HEK293 (cell line): ENCODE data around the gene ALS2.

ENCODE experiments used
- CTCF ChIA-PET: fragments of 350-600 bp; formaldehyde crosslinking; extraction: SDS; loops from one replicate; lab custom pipeline; 2021; ENCODE audit warnings: antibody characterized with exemption; lab: Yijun Ruan, JAX
- POLR2A ChIA-PET: fragments of 300-600 bp; formaldehyde crosslinking; extraction: SDS; loops from one replicate; lab custom pipeline; 2020; ENCODE audit warnings: antibody characterized with exemption, inconsistent platforms; lab: Yijun Ruan, JAX
- H3K27ac ChIP-seq: fragments of 200-500 bp; sonication (Bioruptor generic); 2 replicates; pipeline ENCODE4 v1.5.1; 2014; ENCODE audit warnings: low read depth, low read length, control low read depth, inconsistent platforms; ENCODE audit errors: extremely low read depth
- H3K36me3 ChIP-seq, 2 experiments: fragments of 200-500 bp in 1 of 2; sonication (Bioruptor generic) in 1 of 2; 1 replicate in 1 of 2; 2 replicates in 1 of 2; pipeline ENCODE4 v1.5.1; 2014 to 2017; ENCODE audit warnings: inconsistent platforms in 2 of 2, low read length in 2 of 2; ENCODE audit not compliant: control insufficient read depth in 2 of 2, insufficient read depth in 1 of 2
- H3K4me1 ChIP-seq: fragments of 200-500 bp; sonication (Bioruptor generic); 2 replicates; pipeline ENCODE4 v1.5.1; 2014; ENCODE audit warnings: mild to moderate bottlenecking, low read length, inconsistent platforms; ENCODE audit not compliant: control insufficient read depth, insufficient read depth
- H3K4me3 ChIP-seq: 2 replicates; pipeline ENCODE4 v1.5.1; 2011; ENCODE audit warnings: low read depth, mild to moderate bottlenecking, control low read depth, low read length, moderate library complexity
- H3K9me3 ChIP-seq: fragments of 200-500 bp; sonication (Bioruptor generic); 2 replicates; pipeline ENCODE4 v1.5.1; 2014; ENCODE audit warnings: low read depth, low read length, inconsistent platforms; ENCODE audit not compliant: control insufficient read depth, insufficient read depth
- ATF2 ChIP-seq: fragments of 450-650 bp; formaldehyde crosslinking; IDR thresholded peaks from 2 replicates; pipeline ENCODE4 v1.5.1; 2016; ENCODE audit warnings: missing biosample characterization, missing genetic modification characterization, low read depth
- EGR2 ChIP-seq: fragments of 450-650 bp; formaldehyde crosslinking; IDR thresholded peaks from 2 replicates; pipeline ENCODE4 v1.5.1; 2016; ENCODE audit warnings: low read depth, missing biosample characterization, missing genetic modification characterization
- FEZF1 ChIP-seq: fragments of 450-650 bp; formaldehyde crosslinking; IDR thresholded peaks from 2 replicates; pipeline ENCODE4 v1.5.1; 2016; ENCODE audit warnings: missing biosample characterization, missing genetic modification characterization
- GFI1B ChIP-seq: fragments of 450-650 bp; formaldehyde crosslinking; IDR thresholded peaks from 2 replicates; pipeline ENCODE4 v1.5.1; 2016; ENCODE audit warnings: missing biosample characterization, missing genetic modification characterization
- KLF1 ChIP-seq: fragments of 450-650 bp; formaldehyde crosslinking; IDR thresholded peaks from 2 replicates; pipeline ENCODE4 v1.5.1; 2016; ENCODE audit warnings: missing biosample characterization, missing genetic modification characterization
- RBAK ChIP-seq: fragments of 450-650 bp; formaldehyde crosslinking; IDR thresholded peaks from 2 replicates; pipeline ENCODE4 v1.5.1; 2016; ENCODE audit warnings: missing biosample characterization, missing genetic modification characterization
- WT1 ChIP-seq: fragments of 450-650 bp; formaldehyde crosslinking; IDR thresholded peaks from 2 replicates; pipeline ENCODE4 v1.5.1; 2016; ENCODE audit warnings: missing biosample characterization, missing genetic modification characterization
- ZBTB1 ChIP-seq: fragments of 450-650 bp; formaldehyde crosslinking; IDR thresholded peaks from 2 replicates; pipeline ENCODE4 v1.5.1; 2016; ENCODE audit warnings: missing biosample characterization, missing genetic modification characterization
- ZBTB20 ChIP-seq: fragments of 450-650 bp; formaldehyde crosslinking; IDR thresholded peaks from 2 replicates; pipeline ENCODE4 v1.5.1; 2016; ENCODE audit warnings: missing biosample characterization, missing genetic modification characterization
- ZEB2 ChIP-seq: fragments of 450-650 bp; formaldehyde crosslinking; IDR thresholded peaks from 2 replicates; pipeline ENCODE4 v1.5.1; 2016; ENCODE audit warnings: missing biosample characterization, missing genetic modification characterization
- ZFHX2 ChIP-seq: fragments of 450-650 bp; formaldehyde crosslinking; conservative IDR thresholded peaks from 2 replicates; pipeline ENCODE4 v1.5.1; 2016; ENCODE audit warnings: missing biosample characterization, missing genetic modification characterization
- ZNF121 ChIP-seq: fragments of 450-650 bp; formaldehyde crosslinking; IDR thresholded peaks from 2 replicates; pipeline ENCODE4 v1.5.1; 2016; ENCODE audit warnings: missing biosample characterization, missing genetic modification characterization
- ZNF184 ChIP-seq: fragments of 450-650 bp; IDR thresholded peaks from 2 replicates; pipeline ENCODE4 v1.5.1; 2018; ENCODE audit warnings: missing biosample characterization, mild to moderate bottlenecking, missing genetic modification characterization
- ZNF292 ChIP-seq: fragments of 450-650 bp; formaldehyde crosslinking; IDR thresholded peaks from 2 replicates; pipeline ENCODE4 v1.5.1; 2016; ENCODE audit warnings: low read depth, missing biosample characterization, missing genetic modification characterization, borderline replicate concordance
- ZNF585B ChIP-seq: fragments of 450-650 bp; formaldehyde crosslinking; IDR thresholded peaks from 2 replicates; pipeline ENCODE4 v1.5.1; 2016; ENCODE audit warnings: missing biosample characterization, missing genetic modification characterization
- ZNF660 ChIP-seq: fragments of 450-650 bp; IDR thresholded peaks from 2 replicates; pipeline ENCODE4 v1.5.1; 2018; ENCODE audit warnings: missing biosample characterization, mild to moderate bottlenecking, missing genetic modification characterization
- ZNF692 ChIP-seq: fragments of 450-650 bp; formaldehyde crosslinking; IDR thresholded peaks from 2 replicates; pipeline ENCODE4 v1.5.1; 2016; ENCODE audit warnings: missing biosample characterization, missing genetic modification characterization
- ZNF704 ChIP-seq: fragments of 450-650 bp; formaldehyde crosslinking; IDR thresholded peaks from 2 replicates; pipeline ENCODE4 v1.5.1; 2016; ENCODE audit warnings: missing biosample characterization, missing genetic modification characterization
- ZNF791 ChIP-seq: fragments of 450-650 bp; formaldehyde crosslinking; IDR thresholded peaks from 2 replicates; pipeline ENCODE4 v1.5.1; 2016; ENCODE audit warnings: missing biosample characterization, missing genetic modification characterization
- ZSCAN23 ChIP-seq: fragments of 450-650 bp; formaldehyde crosslinking; IDR thresholded peaks from 2 replicates; pipeline ENCODE4 v1.5.1; 2016; ENCODE audit warnings: missing biosample characterization, missing genetic modification characterization
- ZSCAN4 ChIP-seq: fragments of 450-650 bp; formaldehyde crosslinking; IDR thresholded peaks from 2 replicates; pipeline ENCODE4 v1.5.1; 2017; ENCODE audit warnings: missing biosample characterization, missing genetic modification characterization

The ALS2 gene

GRCh38 chr2:201758234-201758633 is 22.5 kb downstream of the ALS2 start:
- Histone ChIP-seq H3K27ac (no peak overlapping the region), H3K4me3 (no peak overlapping the region), H3K4me1 (no peaks in the 10 kb centered on the region), H3K9me3 (no peaks in the 10 kb centered on the region), H3K36me3 (peaks cover 11 to 53% of the 10 kb centered on the region in 2 experiments; a peak in 2 of 3 replicates)
- ChIA-PET CTCF (no interaction called here), POLR2A (no interaction called here)
- no peak for TF ChIP-seq ZNF704

GRCh38 chr2:201754717-201755415 is 25.9 kb downstream of the ALS2 start:
- CTCF ChIA-PET: no interaction called here
- H3K9me3 ChIP-seq: no peaks in the 10 kb centered on the region
- TF ChIP-seq EGR2: peak; percentile 55
- no peak for TF ChIP-seq WT1 (tag by site-specific recombination)
- peak; percentile 44; the same call in 1 of the 2 replicates for TF ChIP-seq ZFHX2 (tag by site-specific recombination)
- H3K27ac ChIP-seq: no peak overlapping the region
- H3K36me3 ChIP-seq: peaks cover 11 to 34% of the 10 kb centered on the region in 2 experiments; a peak in 2 of 3 replicates
- POLR2A ChIA-PET: no interaction called here
- no peaks in the 10 kb centered on the region for H3K4me1 ChIP-seq
- no peak overlapping the region for H3K4me3 ChIP-seq

GRCh38 chr2:201751566-201751965 is 29.2 kb downstream of the ALS2 start:
- Histone ChIP-seq H3K27ac (no peak overlapping the region), H3K4me3 (no peak overlapping the region), H3K9me3 (no peaks in the 10 kb centered on the region), H3K36me3 (peaks cover 7 to 28% of the 10 kb centered on the region in 2 experiments; a peak in 2 of 3 replicates), H3K4me1 (no peaks in the 10 kb centered on the region)
- CTCF ChIA-PET: no interaction called here
- TF ChIP-seq ATF2 (tag by site-specific recombination): peak; percentile 53; the same call in 1 of the 2 replicates
- no peak for TF ChIP-seq ZNF184 (tag by site-specific recombination)
- POLR2A ChIA-PET: no interaction called here

- peaks cover 14 to 56% of the 10 kb centered on the region in 2 experiments for H3K36me3 ChIP-seq
- no peaks in the 10 kb centered on the region for H3K9me3 ChIP-seq
- no peak overlapping the region for H3K4me3 ChIP-seq
- ChIA-PET POLR2A (no interaction called here), CTCF (no interaction called here)
- H3K27ac ChIP-seq: no peak overlapping the region
- no peaks in the 10 kb centered on the region for H3K4me1 ChIP-seq
- TF ChIP-seq ZNF121 (no peak), ZSCAN4 (tag by site-specific recombination) (no peak), ZNF292 (tag by site-specific recombination) (no peak), ZNF660 (tag by site-specific recombination) (no peak), ZBTB1 (tag by site-specific recombination) (no peak), ZSCAN23 (no peak), KLF1 (tag by site-specific recombination) (no peak), ZNF692 (tag by site-specific recombination) (no peak), ZBTB20 (tag by site-specific recombination) (no peak), FEZF1 (tag by site-specific recombination) (no peak), ZNF585B (tag by site-specific recombination) (no peak), ZNF791 (tag by site-specific recombination) (no peak), GFI1B (no peak), ZEB2 (tag by site-specific recombination) (no peak), RBAK (tag by site-specific recombination) (no peak)
These were observed 34.2 kb downstream of the ALS2 start for GRCh38 chr2:201746551-201746950.
